HuH-7 (cell line): ENCODE data around the gene C3orf70.

ENCODE experiments used
- DNase-seq: peaks from one replicate; pipeline ENCODE4 v3.0.0; 2011; ENCODE audit warnings: low spot score

The C3orf70 gene

DNA sequence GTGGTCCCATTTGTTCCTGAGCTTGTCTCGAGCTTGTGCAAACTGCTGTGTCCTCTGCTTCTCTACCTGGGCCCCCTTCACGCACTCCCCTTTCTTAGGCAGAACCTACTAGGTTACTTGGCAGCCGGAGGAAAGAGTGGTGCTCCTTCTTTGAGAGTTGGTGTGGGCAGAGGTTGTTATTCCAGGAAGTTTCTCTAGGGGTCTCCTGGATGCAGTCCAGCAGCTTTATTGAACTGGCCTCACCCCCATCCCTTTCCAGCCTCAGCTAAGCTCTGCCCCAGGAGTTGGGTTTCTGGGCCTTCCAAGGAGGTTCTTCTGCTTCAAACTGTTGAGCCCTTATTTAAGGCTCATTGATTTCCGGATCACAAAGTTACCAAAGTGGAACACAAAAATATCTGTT is 103.2 kb downstream of the C3orf70 start:
- peak; percentile 32 for DNase-seq

DNA sequence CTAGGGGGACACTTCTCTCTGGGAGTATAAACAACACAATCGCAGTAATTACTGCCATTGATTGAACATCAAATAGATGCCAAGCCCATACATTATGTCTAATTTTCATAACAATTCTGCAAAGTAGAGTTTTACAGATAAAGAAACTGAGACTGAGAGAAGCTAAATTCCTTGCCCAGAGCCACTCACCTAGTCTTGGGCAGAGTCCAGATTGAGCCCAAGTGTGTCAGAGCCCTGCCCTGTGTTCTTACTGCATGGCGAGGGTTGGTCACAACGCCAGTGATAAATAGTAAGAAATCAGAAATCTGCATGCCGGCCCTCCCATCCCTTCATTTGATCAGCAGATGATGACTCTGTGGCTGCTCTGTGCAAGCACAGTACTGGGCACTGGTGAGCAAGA is 106.3 kb downstream of the C3orf70 start:
- DNase-seq = no peak

DNA sequence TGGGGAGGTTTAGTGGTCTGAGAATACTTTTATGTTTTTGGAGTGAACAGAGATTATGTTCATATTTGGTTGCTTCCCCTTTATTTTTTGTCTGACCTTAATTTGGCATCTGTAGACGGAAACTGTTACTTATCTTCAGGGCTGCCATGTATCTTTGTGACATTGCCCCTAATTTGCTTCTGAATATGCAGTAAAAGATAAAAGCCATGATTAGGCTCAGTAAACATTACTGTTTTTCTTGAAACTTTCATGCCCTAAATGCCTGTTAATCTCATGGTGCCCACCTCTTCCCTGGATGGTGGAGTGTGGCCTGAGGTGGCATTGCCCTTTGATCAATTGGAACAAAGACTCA is 106.7 kb downstream of the C3orf70 start:
- no peak for DNase-seq

- no peak for DNase-seq
Observed at GRCh38 chr3:185042312-185043050, 110.4 kb downstream of the C3orf70 start.

GRCh38 chr3:185041540-185041939 is 111.3 kb downstream of the C3orf70 start:
- DNase-seq = no peak

DNA sequence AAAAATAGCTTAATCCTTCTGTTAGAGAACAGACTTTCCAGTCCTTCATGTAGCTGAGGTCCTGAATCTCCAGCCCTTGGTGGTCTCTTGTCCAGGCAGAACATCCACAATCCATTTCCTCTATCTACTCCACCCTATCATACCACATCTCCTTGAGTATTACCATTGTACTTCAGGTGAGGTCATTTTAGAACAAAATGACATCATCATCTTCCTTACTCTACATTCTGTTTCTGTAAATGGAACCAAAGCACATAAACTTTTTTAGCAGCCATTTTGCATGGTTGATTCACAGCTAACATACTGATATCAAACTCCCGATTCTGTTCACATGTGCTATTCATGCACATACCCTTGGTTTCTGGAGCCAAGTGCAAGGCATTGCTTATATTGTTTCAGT is 112.4 kb downstream of the C3orf70 start:
- no peak for DNase-seq

DNA sequence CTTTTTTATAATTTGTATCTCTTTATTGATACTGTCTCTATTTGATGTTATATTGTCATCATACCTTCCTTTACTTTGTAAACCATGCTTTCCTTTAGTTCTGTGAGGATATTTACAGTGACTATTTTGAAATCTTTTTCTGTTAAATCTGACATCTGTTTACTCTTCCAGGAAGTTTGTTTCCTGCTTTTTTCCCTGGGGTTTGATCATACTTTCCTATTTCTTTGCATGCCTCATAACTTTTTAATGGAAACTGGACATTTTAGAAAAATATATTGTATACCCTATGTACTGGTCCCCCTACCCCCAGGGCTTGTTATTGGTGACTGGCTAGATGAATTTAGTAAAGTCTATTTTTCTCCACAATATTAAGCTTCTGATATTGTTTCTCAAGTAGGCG is 115.1 kb downstream of the C3orf70 start:
- no peak for DNase-seq

GRCh38 chr3:185030951-185031350 is 121.9 kb downstream of the C3orf70 start:
- no peak for DNase-seq

- no peak for DNase-seq
Observed at GRCh38 chr3:185030399-185030798, 122.5 kb downstream of the C3orf70 start.

GRCh38 chr3:185029086-185029485 is 123.8 kb downstream of the C3orf70 start:
- DNase-seq = no peak

GRCh38 chr3:185028121-185028520 is 124.7 kb downstream of the C3orf70 start:
- DNase-seq = no peak
